Ammon's horn (tissue), 1 donor: ENCODE results near the gene PSIP1.
"Not testable (repeated sequence)": the region's sequence is repeated elsewhere in the genome, so short reads cannot be mapped to it uniquely, and the experiment has no call there.

Experiments
- DNase-seq: peaks from one replicate; pipeline ENCODE4 v3.0.0-alpha.2; 2016; ENCODE audit warnings: low spot score

PSIP1 gene

GRCh38 chr9:15501803-15502202 lies 9.0 kb downstream of the PSIP1 start:
- DNase-seq, result no peak

DNA sequence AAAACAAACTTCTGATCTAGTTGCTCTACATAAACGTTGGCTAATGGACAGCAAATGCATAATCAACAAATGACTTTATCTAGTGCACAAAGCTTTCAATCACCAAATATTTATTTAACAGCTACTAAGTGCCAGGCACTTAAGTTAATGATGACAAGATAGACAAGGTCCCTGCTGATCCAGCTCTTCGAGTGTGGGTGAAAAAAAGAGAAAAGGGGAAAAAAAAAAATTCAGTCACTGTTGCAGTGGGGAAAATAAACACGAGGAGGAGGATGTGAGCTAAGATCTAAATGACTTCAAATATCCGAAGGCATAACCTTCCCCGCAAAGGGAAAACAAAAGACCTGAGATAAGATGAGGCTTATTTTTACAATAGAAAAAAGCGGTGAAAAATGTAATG lies 9.6 kb downstream of the PSIP1 start:
- no peak for DNase-seq

- no peak for DNase-seq
These were observed 11.6 kb downstream of the PSIP1 start for GRCh38 chr9:15499139-15499538.

DNA sequence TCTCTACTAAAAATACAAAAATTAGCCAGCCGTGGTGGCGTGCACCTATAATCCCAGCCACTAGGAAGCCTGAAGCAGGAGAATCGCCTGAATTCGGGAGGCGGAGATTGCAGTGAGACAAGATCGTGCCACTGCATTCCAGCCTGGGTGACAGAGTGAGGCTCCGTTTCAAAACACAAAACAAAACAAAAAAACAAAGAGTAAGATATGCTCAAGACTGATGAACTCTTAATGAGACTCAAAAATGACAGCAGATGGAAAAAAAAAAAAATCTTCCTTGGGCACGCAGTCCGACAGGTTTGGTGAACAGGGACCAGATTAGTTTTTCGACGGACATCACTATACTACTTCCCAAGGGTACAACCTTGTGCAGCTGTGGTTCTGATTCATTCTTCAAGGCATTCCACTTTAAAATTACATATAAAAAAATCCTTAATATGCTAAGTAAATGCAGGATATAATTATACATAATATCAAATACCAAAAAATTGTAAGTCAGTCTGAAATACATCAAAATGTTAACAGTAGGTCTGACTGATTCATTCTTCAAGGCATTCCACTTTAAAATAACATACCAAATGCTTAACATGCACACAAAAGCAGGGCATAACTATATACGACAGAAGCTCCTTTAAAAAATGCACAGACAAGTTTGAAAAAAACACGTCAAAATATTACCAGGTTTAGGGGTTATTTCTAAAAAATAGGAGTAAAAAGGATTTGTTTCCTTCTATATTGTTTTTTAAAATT lies 12.3 kb downstream of the PSIP1 start:
- DNase-seq, result no peak

GRCh38 chr9:15492485-15493150 lies 18.2 kb downstream of the PSIP1 start:
- DNase-seq, result no peak

- no peak for DNase-seq
These were observed 18.8 kb downstream of the PSIP1 start for GRCh38 chr9:15491950-15492349.

GRCh38 chr9:15485836-15486666 lies 24.7 kb downstream of the PSIP1 start:
- no peak for DNase-seq

- DNase-seq, result no peak
These were observed 26.0 kb downstream of the PSIP1 start for GRCh38 chr9:15484802-15485201.

GRCh38 chr9:15482146-15482545 lies 28.6 kb downstream of the PSIP1 start:
- no peak for DNase-seq

- no peak for DNase-seq
These were observed 30.7 kb downstream of the PSIP1 start for GRCh38 chr9:15480028-15480427.

GRCh38 chr9:15475923-15476536 lies 34.7 kb downstream of the PSIP1 start:
- DNase-seq, result peak; percentile 10

DNA sequence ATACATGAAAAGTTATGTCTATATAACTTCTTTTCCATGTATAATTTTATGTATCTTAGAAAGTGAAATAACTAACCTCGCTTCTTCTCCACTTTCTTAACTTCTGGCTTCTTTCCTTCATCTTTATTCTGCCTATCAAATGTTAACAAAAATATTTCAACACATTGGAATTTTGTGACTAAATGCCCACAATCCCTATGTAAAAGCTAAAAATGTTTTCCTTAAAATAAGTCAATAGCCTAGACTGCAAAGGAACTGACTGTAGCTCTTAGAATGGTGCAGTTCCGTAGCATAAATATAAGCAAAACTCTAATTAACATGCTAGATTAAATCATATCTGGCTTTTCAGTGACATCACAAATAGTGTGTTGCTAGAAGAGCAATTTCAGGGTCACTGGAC lies 40.9 kb downstream of the PSIP1 start:
- no peak for DNase-seq

DNA sequence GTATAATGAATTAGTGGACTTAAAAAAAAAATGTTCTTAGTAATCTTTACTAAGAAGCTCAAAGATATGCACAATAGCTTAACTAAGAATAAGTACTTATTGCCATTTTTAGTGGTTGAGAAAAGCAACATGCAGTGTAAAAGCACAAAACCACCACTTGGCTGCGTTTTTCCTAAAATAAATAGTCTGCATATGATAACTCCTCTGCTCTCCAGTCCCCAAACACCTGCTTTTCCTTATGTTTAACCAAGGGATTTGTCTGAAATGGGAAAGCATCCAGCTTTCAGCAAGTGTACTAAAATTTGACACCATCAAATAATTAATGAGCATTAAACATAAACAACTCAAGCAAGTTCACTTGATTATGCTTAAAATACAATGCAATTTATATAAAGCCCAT lies 41.4 kb downstream of the PSIP1 start:
- peak; percentile 11 for DNase-seq

- DNase-seq, result no peak
These were observed 42.6 kb downstream of the PSIP1 start for GRCh38 chr9:15468145-15468544.

- no peak for DNase-seq
These were observed 49.2 kb downstream of the PSIP1 start for GRCh38 chr9:15461601-15462000.

- DNase-seq, result no peak
These were observed 49.7 kb downstream of the PSIP1 start for GRCh38 chr9:15461056-15461455.

GRCh38 chr9:15453956-15454355 lies 56.8 kb downstream of the PSIP1 start:
- DNase-seq, result no peak

DNA sequence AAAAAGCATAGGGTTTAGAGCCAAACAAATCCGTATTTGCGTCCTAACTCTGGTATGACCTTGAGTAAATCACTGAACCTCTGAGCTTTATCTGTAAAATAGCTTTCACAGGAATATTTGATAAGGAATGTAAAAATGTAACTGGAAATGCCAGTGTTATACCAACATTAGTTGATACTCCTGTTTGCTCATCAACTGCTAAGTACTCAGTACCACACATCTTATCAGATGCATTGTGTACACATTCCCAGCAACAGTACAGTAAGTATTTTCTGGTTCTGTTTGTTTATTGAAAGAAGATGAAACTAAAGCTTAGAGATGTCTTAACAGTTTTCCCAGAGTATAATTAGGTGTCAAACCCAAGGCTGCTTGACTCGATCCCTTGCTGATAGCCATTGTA lies 66.6 kb downstream of the PSIP1 start:
- no peak for DNase-seq

DNA sequence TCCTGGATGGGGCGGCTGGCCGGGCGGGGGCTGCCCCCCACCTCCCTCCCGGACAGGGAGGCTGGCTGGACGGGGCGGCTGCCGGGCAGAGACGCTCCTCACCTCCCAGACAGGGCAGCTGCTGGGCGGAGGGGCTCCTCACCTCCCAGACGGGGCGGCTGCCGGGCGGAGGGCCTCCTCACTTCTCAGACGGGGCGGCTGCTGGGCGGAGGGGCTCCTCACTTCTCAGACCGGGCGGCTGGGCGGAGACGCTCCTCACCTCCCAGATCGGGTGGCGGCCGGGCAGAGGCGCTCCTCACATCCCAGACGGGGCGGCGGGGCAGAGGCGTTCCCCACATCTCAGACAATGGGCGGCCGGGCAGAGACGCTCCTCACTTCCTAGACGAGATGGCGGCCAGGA lies 68.5 kb downstream of the PSIP1 start:
- not testable (repeated sequence) for DNase-seq

DNA sequence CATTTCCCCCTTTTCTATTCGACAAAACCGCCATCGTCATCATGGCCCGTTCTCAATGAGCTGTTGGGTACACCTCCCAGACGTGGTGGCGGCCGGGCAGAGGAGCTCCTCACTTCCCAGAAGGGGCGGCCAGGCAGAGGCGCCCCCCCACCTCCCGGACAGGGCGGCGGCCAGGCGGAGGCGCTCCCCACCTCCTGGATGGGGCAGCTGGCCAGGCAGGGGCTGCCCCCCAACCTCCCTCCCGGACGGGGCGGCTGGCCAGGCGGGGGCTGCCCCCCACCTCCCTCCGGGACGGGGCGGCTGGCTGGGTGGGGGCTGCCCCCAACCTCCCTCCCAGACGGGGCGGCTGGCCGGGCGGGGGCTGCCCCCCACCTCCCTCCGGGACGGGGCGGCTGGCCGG lies 68.9 kb downstream of the PSIP1 start:
- not testable (repeated sequence) for DNase-seq

DNA sequence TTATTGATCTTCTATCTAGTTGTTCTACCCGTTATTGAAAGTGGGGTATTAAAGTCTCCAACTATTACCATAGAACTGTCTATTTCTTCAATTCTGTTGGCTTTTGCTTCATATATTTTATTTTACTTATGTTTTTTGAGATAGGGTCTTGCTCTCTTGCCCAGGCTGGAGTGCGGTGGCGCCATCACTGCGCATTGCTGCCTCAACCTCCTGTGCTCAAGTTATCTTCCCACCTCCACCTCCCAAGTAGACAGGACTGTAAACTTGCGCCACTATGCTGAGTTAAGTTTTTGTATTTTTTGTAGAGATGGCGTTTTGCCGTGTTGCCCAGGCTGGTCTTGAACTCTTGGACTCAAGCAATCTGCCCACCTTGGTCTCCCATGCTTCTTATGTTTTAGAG lies 71.9 kb downstream of the PSIP1 start:
- DNase-seq, result no peak

- no peak for DNase-seq
These were observed 77.1 kb downstream of the PSIP1 start for GRCh38 chr9:15433661-15434060.
